ENCODE results near the gene LIME1. TPM values are rescaled to one million over a fixed set of nuclear protein-coding genes. Genes with fewer than 3 reads are reported as not detected.

The LIME1 gene
- total RNA-seq, 1 experiment from 2014 or later: 27.4 TPM

DNA sequence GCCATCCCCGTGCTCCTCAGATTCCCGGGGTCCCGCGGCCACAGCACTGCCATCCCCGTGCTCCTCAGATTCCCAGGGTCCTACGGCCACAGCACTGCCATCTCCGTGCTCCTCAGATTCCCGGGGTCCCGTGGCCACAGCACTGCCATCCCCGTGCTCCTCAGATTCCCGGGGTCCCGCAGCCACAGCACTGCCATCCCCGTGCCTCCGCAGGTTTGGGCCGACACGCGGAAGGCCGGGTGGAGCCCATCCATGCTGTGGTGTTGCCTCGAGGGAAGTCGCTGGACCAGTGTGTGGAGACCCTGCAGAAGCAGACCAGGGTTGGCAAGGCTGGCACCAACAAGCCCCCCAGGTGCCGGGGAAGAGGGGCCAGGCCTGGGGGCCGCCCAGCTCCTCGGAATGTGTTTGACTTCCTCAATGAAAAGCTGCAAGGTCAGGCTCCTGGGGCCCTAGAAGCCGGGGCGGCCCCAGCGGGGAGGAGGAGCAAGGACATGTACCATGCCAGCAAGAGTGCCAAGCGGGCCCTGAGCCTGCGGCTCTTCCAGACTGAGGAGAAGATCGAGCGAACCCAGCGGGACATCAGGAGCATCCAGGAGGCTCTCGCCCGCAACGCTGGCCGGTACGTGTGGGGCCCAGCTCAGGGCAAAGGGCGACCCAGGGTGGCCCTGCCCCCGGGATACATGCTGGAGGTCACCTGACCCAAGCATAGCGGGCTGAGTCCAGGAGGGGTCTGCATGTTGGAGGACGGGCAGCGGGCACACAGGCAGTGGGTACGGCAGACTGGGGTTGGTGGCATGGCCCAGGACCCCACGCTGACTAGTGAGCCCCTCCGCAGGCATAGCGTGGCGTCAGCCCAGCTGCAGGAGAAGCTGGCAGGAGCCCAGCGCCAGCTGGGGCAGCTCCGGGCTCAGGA lies 1.3 kb upstream of the LIME1 start:
- H3K27ac ChIP-seq (ENCODE audit: low read depth, low read length): peak overlapping the region; percentile 84; the same call in 1 of the 2 replicates
- POLR2A ChIA-PET: no interaction called here
- DNase-seq (ENCODE audit: low read depth, low spot score): no peak

More for the DNA sequence above, 1.3 kb upstream of the LIME1 start:
- intact Hi-C loops (cut with micrococcal nuclease): loop anchor here (10.0 kb wide), 1 partner anchor 130 kb away; the partner anchor contains the start of genes ABHD16B and TPD52L2
- Histone ChIP-seq H3K9me3 (ENCODE audit: control insufficient read depth in 1 of 2, insufficient read depth in 1 of 2, low read depth in 1 of 2, low read length in 2 of 2) (no peaks in the 10 kb centered on the region), H3K4me3 (replicated peaks in 1 of 2; ENCODE audit: low read depth in 1 of 2, low read length in 2 of 2) (no peak overlapping the region), H3K4me1 (ENCODE audit: control insufficient read depth in 1 of 2, insufficient read depth in 2 of 2, low read length in 2 of 2) (peaks cover 13 to 37% of the 10 kb centered on the region in 2 experiments; a peak in 3 of 4 replicates), H3K79me2 (ENCODE audit: insufficient read depth, low read length) (peaks cover 35% of the 10 kb centered on the region; the same call in 1 of the 2 replicates), H3K27me3 (ENCODE audit: insufficient read depth, low read length) (no peaks in the 10 kb centered on the region), H2AFZ (ENCODE audit: low read depth, low read length, poor library complexity, severe bottlenecking) (no peak overlapping the region), H4K20me1 (ENCODE audit: insufficient read depth) (no peaks in the 10 kb centered on the region), H3K9me2 (ENCODE audit: insufficient read depth) (no peaks in the 10 kb centered on the region), H3K4me2 (ENCODE audit: low read length) (no peak overlapping the region), H3K36me3 (ENCODE audit: control insufficient read depth in 1 of 2, insufficient read depth in 2 of 2, low read length in 2 of 2) (peaks cover 0 to 9% of the 10 kb centered on the region in 2 experiments; a peak in 2 of 4 replicates), H3K9ac (ENCODE audit: low read length) (no peak overlapping the region)
- BruUV-seq (replicated peaks): TSS peak; percentile 37
- no peak for ATAC-seq
- CTCF ChIA-PET: interaction anchor here (0.6 to 1.6 kb wide), 2 partner anchors 12 to 197 kb away, joined by 3 read pairs; no protein-coding TSS in a partner anchor
- RAD21 ChIA-PET (ENCODE audit: low non-redundant PET in 1 of 2, low total read pairs in 2 of 2, uncharacterized antibody in 2 of 2, unreplicated experiment in 2 of 2): no interaction called here
- TF ChIP-seq EZH2phosphoT487 (IDR thresholded peaks at IDR 0.05; ENCODE audit: borderline replicate concordance): no peak
- TF ChIP-seq TCF7L2 (IDR thresholded peaks at IDR 0.05; ENCODE audit: borderline replicate concordance, extremely low read depth, insufficient read depth, insufficient read length): no peak
- TF ChIP-seq JUND (IDR thresholded peaks at IDR 0.05): no peak
- TF ChIP-seq SIN3A (IDR thresholded peaks at IDR 0.05; ENCODE audit: low read depth): no peak
- TF ChIP-seq POLR2A (IDR thresholded peaks at IDR 0.05; ENCODE audit: borderline replicate concordance, extremely low read depth, insufficient read depth, insufficient read length): no peak
- TF ChIP-seq FOSL1 (IDR thresholded peaks at IDR 0.05; ENCODE audit: low read depth): no peak
- no peak for TF ChIP-seq ZNF274 (IDR thresholded peaks at IDR 0.05; ENCODE audit: low read depth, low read length)
- TF ChIP-seq EZH2 (IDR thresholded peaks at IDR 0.05): no peak
- no peak for TF ChIP-seq ZFX (IDR thresholded peaks at IDR 0.05)
- TF ChIP-seq RAD21 (IDR thresholded peaks at IDR 0.05; ENCODE audit: low read depth): no peak
